Measurements from ENCODE around the gene RAP1GAP2. TPM values are rescaled to one million over a fixed set of nuclear protein-coding genes. Genes with fewer than 3 reads are reported as not detected.

Gene RAP1GAP2
- total RNA-seq, 6 donors from 2014 or later, result 6.3 to 19.4 (median 13.6) TPM

GRCh38 chr17:3039736-3040135 lies 243.5 kb downstream of the RAP1GAP2 start:
- no peaks in the 10 kb centered on the region for H3K27me3 ChIP-seq
- 22 to 25% methylated on average over 6 of the region's 6 CpGs for WGBS, 2 donors
- TF ChIP-seq CTCF (IDR thresholded peaks at IDR 0.05) (no peak), EP300 (IDR thresholded peaks at IDR 0.05) (no peak), POLR2AphosphoS5 (IDR thresholded peaks at IDR 0.05) (no peak), POLR2A (IDR thresholded peaks at IDR 0.05) (no peak)
- no peaks in the 10 kb centered on the region for H3K4me1 ChIP-seq
- no peak overlapping the region for H3K27ac ChIP-seq
- H3K4me3 ChIP-seq, result no peak overlapping the region
- no peaks in the 10 kb centered on the region for H3K36me3 ChIP-seq
- no peak for DNase-seq
- peaks cover 0 to 14% (median 8%) of the 10 kb centered on the region in 4 donors for H3K9me3 ChIP-seq
- no peak for ATAC-seq (ENCODE audit: low FRiP score in 2 of 2)

GRCh38 chr17:3040882-3041281 lies 244.6 kb downstream of the RAP1GAP2 start:
- Histone ChIP-seq H3K27ac (no peak overlapping the region), H3K4me3 (no peak overlapping the region), H3K4me1 (no peaks in the 10 kb centered on the region), H3K36me3 (no peaks in the 10 kb centered on the region), H3K27me3 (no peaks in the 10 kb centered on the region), H3K9me3 (peaks cover 0 to 14% (median 8%) of the 10 kb centered on the region in 4 donors)
- ATAC-seq (ENCODE audit: low FRiP score in 2 of 2) (no peak), DNase-seq (no peak)
- no peak for TF ChIP-seq POLR2A (IDR thresholded peaks at IDR 0.05)
- TF ChIP-seq CTCF (IDR thresholded peaks at IDR 0.05), result no peak
- TF ChIP-seq EP300 (IDR thresholded peaks at IDR 0.05), result no peak
- TF ChIP-seq POLR2AphosphoS5 (IDR thresholded peaks at IDR 0.05), result no peak
- WGBS, 2 donors, result 80 to 85% methylated on average over 3 to 5 of the region's 5 CpGs

- Histone ChIP-seq H3K36me3 (no peaks in the 10 kb centered on the region), H3K27me3 (no peaks in the 10 kb centered on the region), H3K4me3 (no peak overlapping the region), H3K9me3 (peaks cover 0 to 14% (median 8%) of the 10 kb centered on the region in 4 donors), H3K4me1 (peaks cover 0 to 6% (median 3%) of the 10 kb centered on the region in 4 donors), H3K27ac (no peak overlapping the region)
- WGBS, 2 donors, result 66 to 69% methylated on average over 11 of the region's 11 CpGs
- no peak for ATAC-seq (ENCODE audit: low FRiP score in 2 of 2)
- no peak for TF ChIP-seq POLR2AphosphoS5 (IDR thresholded peaks at IDR 0.05)
- TF ChIP-seq CTCF (IDR thresholded peaks at IDR 0.05), result no peak
- TF ChIP-seq POLR2A (IDR thresholded peaks at IDR 0.05), result no peak
- DNase-seq, result no peak
These were observed 247.6 kb downstream of the RAP1GAP2 start for GRCh38 chr17:3043737-3044365.

- TF ChIP-seq POLR2AphosphoS5 (IDR thresholded peaks at IDR 0.05) (no peak), EP300 (IDR thresholded peaks at IDR 0.05) (no peak), CTCF (IDR thresholded peaks at IDR 0.05) (no peak), POLR2A (IDR thresholded peaks at IDR 0.05) (no peak)
- peaks cover 0 to 6% (median 5%) of the 10 kb centered on the region in 4 donors for H3K4me1 ChIP-seq
- peaks cover 0 to 14% (median 8%) of the 10 kb centered on the region in 4 donors for H3K9me3 ChIP-seq
- H3K4me3 ChIP-seq, result no peak overlapping the region
- WGBS, 2 donors, result 61 to 77% methylated on average over 3 of the region's 3 CpGs
- no peak for ATAC-seq (ENCODE audit: low FRiP score in 2 of 2)
- no peak overlapping the region for H3K27ac ChIP-seq
- no peaks in the 10 kb centered on the region for H3K27me3 ChIP-seq
- H3K36me3 ChIP-seq, result no peaks in the 10 kb centered on the region
- no peak for DNase-seq
These were observed 250.5 kb downstream of the RAP1GAP2 start for GRCh38 chr17:3046753-3047152.
